ENCODE results near the gene CD44.

CD44 gene

GRCh38 chr11:35099278-35100012 lies 39.5 kb upstream of the CD44 start:
- DNase-seq (ENCODE audit: low read depth), result no peak
- H3K4me3 ChIP-seq (ENCODE audit: low read depth, low read length), result no peak overlapping the region
- in situ Hi-C loops (cut with HindIII; ENCODE audit: low sequenced_read_pairs), result no loop called here
- TF ChIP-seq CTCF (IDR thresholded peaks at IDR 0.05; ENCODE audit: low read depth, low read length, missing control alignments), result no peak

- TF ChIP-seq CTCF (IDR thresholded peaks at IDR 0.05; ENCODE audit: low read depth, low read length, missing control alignments), result no peak
- peak; percentile 79 for DNase-seq (ENCODE audit: low read depth)
- in situ Hi-C loops (cut with HindIII; ENCODE audit: low sequenced_read_pairs), result no loop called here
- no peak overlapping the region for H3K4me3 ChIP-seq (ENCODE audit: low read depth, low read length)
Measured at GRCh38 chr11:35100013-35100383, 39.0 kb upstream of the CD44 start.

GRCh38 chr11:35101223-35101622 lies 37.7 kb upstream of the CD44 start:
- DNase-seq (ENCODE audit: low read depth), result no peak
- no peak overlapping the region for H3K4me3 ChIP-seq (ENCODE audit: low read depth, low read length)
- in situ Hi-C loops (cut with HindIII; ENCODE audit: low sequenced_read_pairs), result no loop called here
- TF ChIP-seq CTCF (IDR thresholded peaks at IDR 0.05; ENCODE audit: low read depth, low read length, missing control alignments), result no peak

GRCh38 chr11:35102267-35102666 lies 36.7 kb upstream of the CD44 start:
- H3K4me3 ChIP-seq (ENCODE audit: low read depth, low read length), result peak overlapping the region; percentile 4
- DNase-seq (ENCODE audit: low read depth), result no peak
- TF ChIP-seq CTCF (IDR thresholded peaks at IDR 0.05; ENCODE audit: low read depth, low read length, missing control alignments), result no peak
- in situ Hi-C loops (cut with HindIII; ENCODE audit: low sequenced_read_pairs), result no loop called here

- peak; percentile 90 for DNase-seq (ENCODE audit: low read depth)
- no peak overlapping the region for H3K4me3 ChIP-seq (ENCODE audit: low read depth, low read length)
- in situ Hi-C loops (cut with HindIII; ENCODE audit: low sequenced_read_pairs), result no loop called here
- no peak for TF ChIP-seq CTCF (IDR thresholded peaks at IDR 0.05; ENCODE audit: low read depth, low read length, missing control alignments)
Measured at GRCh38 chr11:35103366-35104208, 35.4 kb upstream of the CD44 start.

- no peak for DNase-seq (ENCODE audit: low read depth)
- in situ Hi-C loops (cut with HindIII; ENCODE audit: low sequenced_read_pairs), result no loop called here
- H3K4me3 ChIP-seq (ENCODE audit: low read depth, low read length), result no peak overlapping the region
- TF ChIP-seq CTCF (IDR thresholded peaks at IDR 0.05; ENCODE audit: low read depth, low read length, missing control alignments), result no peak
Measured at GRCh38 chr11:35104655-35105054, 34.3 kb upstream of the CD44 start.

Measured in astrocyte of the cerebellum (primary cell).